Stimulated activated naive B cell treated with anti-CD40 and anti-IgM and Interleukin-4, amounts not matched to agents 10 μg/mL and 1 μg/mL and 100 μg/mL, for 72 hours (primary cell): ENCODE results near the gene HRH3.

Experiments used
- ATAC-seq, 2 donors: fragments of 150-1000 bp; cut with Tn5 transposase; replicated peaks; 2 replicates each; pipeline ENCODE4 v1.10.0; 2021; ENCODE audit warnings: moderate library complexity in 1 of 2
- DNase-seq: peaks from one replicate; pipeline ENCODE4 v3.0.0; 2021
- H3K27ac Mint-ChIP-seq: one replicate; pipeline ENCODE4 v1.8.0; 2022; ENCODE audit warnings: mild to moderate bottlenecking, mixed read lengths
- H3K27me3 Mint-ChIP-seq, 2 donors: one replicate each; pipeline ENCODE4 v1.8.0; 2022; ENCODE audit warnings: mixed read lengths in 2 of 2
- H3K36me3 Mint-ChIP-seq, 2 donors: one replicate each; pipeline ENCODE4 v1.8.0; 2022; ENCODE audit warnings: mixed read lengths in 2 of 2, mild to moderate bottlenecking in 1 of 2
- H3K4me1 Mint-ChIP-seq, 2 donors: one replicate each; pipeline ENCODE4 v1.8.0; 2022; ENCODE audit warnings: mixed read lengths in 2 of 2, mild to moderate bottlenecking in 1 of 2
- H3K4me3 Mint-ChIP-seq, 2 donors: one replicate each; pipeline ENCODE4 v1.8.0; 2022; ENCODE audit warnings: mild to moderate bottlenecking in 2 of 2, mixed read lengths in 2 of 2, moderate library complexity in 1 of 2
- H3K9me3 Mint-ChIP-seq, 2 donors: one replicate each; pipeline ENCODE4 v1.8.0; 2022; ENCODE audit warnings: mixed read lengths in 2 of 2, mild to moderate bottlenecking in 1 of 2

HRH3 gene

DNA sequence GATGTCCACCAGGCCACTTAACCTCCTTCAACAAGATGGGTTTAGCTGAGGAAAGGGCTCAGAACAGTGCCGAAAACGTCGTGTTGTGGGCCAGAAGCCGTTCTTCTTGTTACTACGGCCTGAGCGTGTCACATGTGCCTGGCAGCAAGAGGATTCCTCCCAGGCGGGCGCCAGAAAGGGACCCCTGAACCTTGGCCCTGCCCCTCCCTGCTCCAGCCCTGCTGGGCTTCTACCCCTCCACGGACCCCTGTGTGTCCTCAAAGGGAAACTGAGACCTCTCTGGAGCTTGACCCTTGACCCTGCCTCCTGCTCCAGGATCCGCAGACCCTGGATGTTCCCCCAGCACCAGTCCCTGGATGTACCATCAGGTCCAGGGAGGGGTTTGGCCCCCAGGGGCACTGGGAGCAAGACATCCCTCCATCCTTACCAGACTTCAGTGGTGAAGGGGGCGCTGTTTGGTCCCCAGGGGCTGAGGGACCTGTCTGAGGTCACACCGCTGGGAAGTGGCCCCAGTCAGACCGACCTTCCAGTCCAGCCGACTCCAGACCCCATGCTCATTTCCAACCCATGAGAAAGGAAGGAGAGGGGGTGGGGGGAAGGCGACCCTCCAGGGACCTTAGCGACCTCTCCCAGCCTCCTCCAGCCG is 10.1 kb downstream of the HRH3 start:
- DNase-seq = no peak
- peaks cover 9 to 15% of the 10 kb centered on the region in 2 donors for H3K36me3 Mint-ChIP-seq
- H3K27ac Mint-ChIP-seq = no peak overlapping the region
- no peak for ATAC-seq
- no peaks in the 10 kb centered on the region for H3K9me3 Mint-ChIP-seq
- H3K27me3 Mint-ChIP-seq = peaks cover 19 to 40% of the 10 kb centered on the region in 2 donors
- H3K4me1 Mint-ChIP-seq = no peaks in the 10 kb centered on the region
- no peak overlapping the region for H3K4me3 Mint-ChIP-seq

DNA sequence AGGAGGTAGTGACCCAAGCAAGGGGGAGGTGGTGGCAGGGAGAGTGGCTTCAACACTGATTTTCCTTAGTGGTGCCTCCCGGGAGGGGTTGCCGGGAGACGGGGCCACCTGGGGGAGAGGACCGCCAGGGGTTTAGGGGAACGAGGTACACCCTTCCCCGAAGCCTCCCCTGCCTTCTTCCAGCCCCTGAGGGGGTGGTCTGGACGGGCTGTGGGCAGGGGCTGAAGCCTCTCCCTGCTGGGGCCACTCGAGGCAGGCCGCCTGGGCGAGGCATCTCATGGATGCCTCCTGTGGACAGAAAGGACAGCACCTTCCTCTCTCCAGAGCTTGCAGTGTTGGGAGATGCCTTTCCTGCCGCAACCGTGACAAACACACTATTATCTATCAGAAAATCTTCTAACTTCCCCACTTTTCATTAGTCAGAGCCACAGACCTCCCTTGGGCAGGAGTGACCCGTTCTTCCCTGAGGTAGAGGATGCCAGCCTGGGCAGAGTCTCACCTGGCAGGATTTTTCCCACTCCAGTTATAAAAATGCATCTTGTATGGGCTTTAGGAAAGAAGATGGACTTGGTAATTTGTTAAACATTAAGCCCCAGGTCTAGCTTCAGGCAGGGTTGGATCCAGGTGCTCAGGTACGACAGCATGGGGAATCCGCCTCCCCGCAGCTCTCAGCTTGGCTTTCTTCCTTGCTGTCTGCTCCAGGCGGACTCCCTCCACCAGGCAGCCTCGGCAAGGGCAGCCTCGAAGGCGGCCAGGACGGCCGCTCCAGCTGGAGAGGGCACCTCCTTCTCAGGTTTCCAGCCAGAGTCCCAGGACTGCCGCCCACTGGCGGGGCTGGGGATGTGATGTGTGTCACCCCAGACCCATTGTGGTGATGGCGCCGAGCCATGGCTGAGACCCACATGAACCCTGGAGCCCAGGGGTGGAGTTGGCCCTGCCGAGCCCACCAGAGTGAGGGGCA is 11.0 kb downstream of the HRH3 start:
- H3K27ac Mint-ChIP-seq = no peak overlapping the region
- DNase-seq (no peak), ATAC-seq (no peak)
- peaks cover 10 to 17% of the 10 kb centered on the region in 2 donors for H3K36me3 Mint-ChIP-seq
- no peaks in the 10 kb centered on the region for H3K4me1 Mint-ChIP-seq
- H3K27me3 Mint-ChIP-seq = peaks cover 13 to 31% of the 10 kb centered on the region in 2 donors
- no peak overlapping the region for H3K4me3 Mint-ChIP-seq
- H3K9me3 Mint-ChIP-seq = no peaks in the 10 kb centered on the region

DNA sequence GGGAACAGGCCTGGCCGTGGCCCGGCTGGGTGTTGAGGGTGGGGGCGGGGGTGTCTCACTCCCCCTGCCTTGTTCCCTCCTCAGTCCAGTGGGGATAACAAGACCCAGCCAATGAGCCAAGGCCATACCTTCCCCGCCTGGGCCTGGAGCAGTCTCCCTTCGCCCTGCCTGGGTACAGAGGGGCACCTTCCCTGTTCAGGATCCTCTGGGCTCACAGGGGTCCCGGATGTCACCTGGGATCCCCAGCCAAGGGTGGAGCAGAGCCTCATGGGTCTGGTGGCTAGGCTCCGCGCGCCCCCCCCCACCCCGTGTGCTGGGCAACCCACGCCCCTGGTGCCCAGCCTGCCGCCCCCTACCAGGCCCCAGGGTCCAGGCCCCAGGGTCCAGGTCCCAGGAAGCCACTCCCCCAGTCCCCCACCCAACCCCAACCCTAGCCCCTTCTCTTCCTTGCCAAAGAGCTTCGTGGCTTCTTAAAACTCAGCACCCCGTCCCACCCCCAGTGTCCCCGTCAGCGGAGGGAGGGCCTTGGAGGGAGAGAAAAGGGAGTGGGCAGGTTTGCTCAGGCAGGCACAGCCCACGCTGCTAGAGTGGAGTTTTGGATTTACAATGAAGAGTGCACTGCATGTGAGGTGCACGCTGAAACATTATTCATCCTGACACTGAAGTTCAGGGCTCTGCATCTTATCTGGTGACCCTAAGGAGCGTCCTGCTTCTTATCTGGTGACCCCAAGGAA is 11.8 kb downstream of the HRH3 start:
- DNase-seq = no peak
- H3K27ac Mint-ChIP-seq = no peak overlapping the region
- peaks cover 3 to 6% of the 10 kb centered on the region in 2 donors for H3K4me1 Mint-ChIP-seq
- H3K9me3 Mint-ChIP-seq = no peaks in the 10 kb centered on the region
- no peak for ATAC-seq
- peaks cover 8 to 26% of the 10 kb centered on the region in 2 donors for H3K27me3 Mint-ChIP-seq
- H3K36me3 Mint-ChIP-seq = peaks cover 14 to 23% of the 10 kb centered on the region in 2 donors
- no peak overlapping the region for H3K4me3 Mint-ChIP-seq

DNA sequence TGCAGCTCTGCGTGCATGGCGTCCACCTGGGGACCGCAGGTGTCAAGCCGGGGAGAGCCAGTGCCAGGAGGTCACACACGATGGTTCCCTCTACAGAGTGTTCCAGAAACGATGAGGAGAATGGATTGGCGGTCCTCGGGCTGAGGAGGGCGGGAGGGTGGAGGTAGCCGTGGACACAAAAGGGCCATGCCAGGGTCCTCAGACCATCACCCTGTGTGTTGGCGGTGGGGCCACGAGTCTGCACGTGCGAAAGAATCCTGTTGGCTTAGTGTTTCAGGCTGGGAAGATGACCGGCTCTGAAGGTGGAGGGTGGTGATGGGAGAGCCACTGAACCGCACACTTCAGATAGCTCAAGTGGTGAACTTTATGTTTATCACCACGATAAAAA is 13.7 kb downstream of the HRH3 start:
- Mint-ChIP-seq H3K4me1 (peaks cover 15 to 25% of the 10 kb centered on the region in 2 donors), H3K36me3 (peaks cover 26 to 42% of the 10 kb centered on the region in 2 donors), H3K9me3 (no peaks in the 10 kb centered on the region), H3K27ac (no peak overlapping the region), H3K4me3 (no peak overlapping the region), H3K27me3 (peaks cover 0 to 14% of the 10 kb centered on the region in 2 donors)
- DNase-seq (no peak), ATAC-seq (no peak)

DNA sequence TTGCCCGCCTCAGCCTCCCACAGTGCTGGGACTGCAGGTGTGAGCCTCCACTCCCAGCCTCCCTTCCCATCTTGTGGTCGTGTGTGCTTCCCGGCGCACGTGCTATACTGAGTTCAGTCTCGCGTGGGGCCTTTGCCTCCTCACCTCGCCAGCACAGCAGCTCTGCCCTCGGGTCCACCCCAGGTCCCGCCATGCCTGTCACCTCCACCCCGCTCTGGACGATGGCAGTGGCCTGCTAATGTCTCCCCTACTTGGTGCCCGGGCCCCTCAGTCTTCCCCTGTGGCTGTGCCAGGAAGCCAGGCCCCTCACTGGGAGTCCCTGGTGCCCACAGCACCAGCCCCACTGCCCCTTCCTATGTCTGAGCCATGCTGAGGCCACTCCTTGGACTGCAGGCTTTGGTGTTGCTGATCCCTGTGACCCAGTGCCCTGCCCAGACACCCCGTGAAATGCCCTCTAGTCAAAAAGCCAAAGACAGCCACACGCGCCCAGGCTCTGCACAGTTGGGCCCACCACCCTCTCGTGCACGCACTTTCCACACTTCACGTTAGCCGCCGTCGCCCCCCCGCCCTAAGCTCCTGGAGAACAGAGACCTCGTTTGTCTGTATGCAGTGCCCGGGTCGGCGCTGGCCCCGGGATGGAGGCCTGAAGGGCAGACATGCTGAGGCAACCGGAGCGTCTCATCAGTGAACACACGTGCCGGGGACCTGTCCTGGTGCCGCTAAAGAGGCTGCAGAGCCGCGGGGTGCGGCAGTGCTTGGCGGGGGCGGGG is 14.3 kb downstream of the HRH3 start:
- Mint-ChIP-seq H3K4me3 (no peak overlapping the region), H3K36me3 (peaks cover 31 to 46% of the 10 kb centered on the region in 2 donors), H3K27ac (no peak overlapping the region)

DNA sequence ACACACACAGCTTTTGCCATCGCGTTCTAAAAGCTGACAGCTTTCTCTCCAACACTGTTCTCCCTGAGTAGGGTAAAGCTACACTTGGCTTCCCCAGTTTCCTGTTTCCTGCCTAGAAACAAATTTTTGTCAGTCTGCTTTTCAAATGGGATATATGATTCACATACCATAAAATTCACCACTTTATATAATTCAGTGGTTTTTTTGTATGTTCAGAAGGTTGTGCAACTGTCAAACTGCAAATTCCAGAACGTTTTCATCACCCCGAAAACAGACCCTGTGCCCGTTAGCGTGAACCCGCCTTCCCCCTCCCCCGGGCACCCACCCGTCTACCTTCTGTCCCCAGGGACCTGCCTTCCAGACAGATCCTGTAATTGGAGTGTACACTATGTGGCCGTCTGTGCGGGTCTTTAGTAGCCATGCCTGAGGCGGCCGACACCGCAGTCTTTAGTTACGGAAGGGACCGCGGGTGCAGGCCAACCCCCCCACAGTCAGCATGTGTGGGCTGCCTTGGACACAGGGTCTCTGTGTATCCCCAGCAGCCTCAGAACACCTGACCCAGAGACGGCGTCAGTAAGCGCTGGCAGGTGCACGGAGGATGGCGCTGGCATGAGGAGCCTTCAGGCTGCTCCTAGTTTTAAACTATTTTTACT is 16.6 kb downstream of the HRH3 start:
- Mint-ChIP-seq H3K4me1 (peaks cover 22 to 34% of the 10 kb centered on the region in 2 donors), H3K27ac (no peak overlapping the region), H3K9me3 (no peaks in the 10 kb centered on the region), H3K4me3 (no peak overlapping the region), H3K27me3 (no peaks in the 10 kb centered on the region), H3K36me3 (peaks cover 49 to 65% of the 10 kb centered on the region in 2 donors)
- no peak for ATAC-seq
- DNase-seq = no peak

More for the DNA sequence above, 14.3 kb downstream of the HRH3 start:
- H3K9me3 Mint-ChIP-seq = no peaks in the 10 kb centered on the region
- DNase-seq (no peak), ATAC-seq (no peak)
- H3K4me1 Mint-ChIP-seq = peaks cover 19 to 31% of the 10 kb centered on the region in 2 donors
- peaks cover 0 to 10% of the 10 kb centered on the region in 2 donors for H3K27me3 Mint-ChIP-seq

DNA sequence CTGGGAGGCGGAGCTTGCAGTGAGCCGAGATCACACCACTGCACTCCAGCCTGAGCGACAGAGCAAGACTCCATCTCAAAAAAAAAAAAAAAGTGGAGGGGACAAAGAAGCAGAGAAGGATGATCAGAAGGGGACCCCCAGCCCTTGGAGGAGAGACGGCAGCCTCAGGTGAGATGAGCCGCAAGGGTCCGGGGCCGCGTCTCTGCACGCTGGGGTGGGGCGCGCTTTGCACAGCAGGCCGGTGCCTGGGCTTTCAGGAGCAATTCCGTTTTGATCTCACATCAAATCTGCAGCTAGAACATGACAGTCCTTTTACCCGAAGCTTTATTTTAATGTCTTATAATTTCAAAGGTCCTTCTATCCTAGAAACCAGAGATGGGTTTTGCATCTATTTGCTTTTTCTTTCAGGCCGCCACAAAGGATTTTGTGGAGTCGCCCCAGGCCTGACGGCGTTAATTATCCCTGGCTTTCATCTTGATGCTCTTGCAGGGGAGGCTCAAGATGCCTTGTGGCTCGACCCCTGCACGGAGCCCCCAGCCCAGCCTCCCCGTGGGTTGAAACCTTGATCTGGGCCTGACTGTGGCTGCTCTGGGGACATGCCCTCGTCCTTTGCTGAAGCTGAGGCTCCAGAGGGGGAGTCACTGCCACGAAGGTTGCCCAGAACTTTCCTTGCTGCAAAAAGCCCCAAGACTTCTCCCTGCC is 17.3 kb downstream of the HRH3 start:
- no peaks in the 10 kb centered on the region for H3K27me3 Mint-ChIP-seq
- no peak overlapping the region for H3K4me3 Mint-ChIP-seq
- H3K27ac Mint-ChIP-seq = no peak overlapping the region
- DNase-seq (no peak), ATAC-seq (no peak)
- peaks cover 54 to 71% of the 10 kb centered on the region in 2 donors for H3K36me3 Mint-ChIP-seq
- peaks cover 22 to 34% of the 10 kb centered on the region in 2 donors for H3K4me1 Mint-ChIP-seq
- H3K9me3 Mint-ChIP-seq = no peaks in the 10 kb centered on the region

DNA sequence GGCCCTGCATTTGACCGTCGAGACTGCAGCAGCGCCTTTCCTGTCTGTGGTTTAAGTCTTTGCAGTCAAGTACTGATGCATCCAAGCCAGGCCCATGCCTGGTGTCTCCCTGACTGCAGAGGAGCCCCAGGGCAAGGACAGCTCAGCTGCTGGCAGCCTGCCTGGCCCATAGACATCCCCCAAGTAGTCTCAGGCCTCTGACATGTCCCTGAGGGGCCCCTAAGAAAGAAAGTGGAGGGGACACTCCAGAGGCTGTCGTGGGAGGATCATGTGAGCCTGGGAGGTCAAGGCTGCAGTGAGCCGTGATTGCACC is 18.0 kb downstream of the HRH3 start:
- Mint-ChIP-seq H3K9me3 (no peaks in the 10 kb centered on the region), H3K36me3 (peaks cover 54 to 71% of the 10 kb centered on the region in 2 donors), H3K4me3 (peak overlapping the region in 1 of 2 donors; percentile 26), H3K27me3 (no peaks in the 10 kb centered on the region), H3K4me1 (peaks cover 22 to 34% of the 10 kb centered on the region in 2 donors), H3K27ac (no peak overlapping the region)
- ATAC-seq (peak; percentile 25 to 46), DNase-seq (no peak)

DNA sequence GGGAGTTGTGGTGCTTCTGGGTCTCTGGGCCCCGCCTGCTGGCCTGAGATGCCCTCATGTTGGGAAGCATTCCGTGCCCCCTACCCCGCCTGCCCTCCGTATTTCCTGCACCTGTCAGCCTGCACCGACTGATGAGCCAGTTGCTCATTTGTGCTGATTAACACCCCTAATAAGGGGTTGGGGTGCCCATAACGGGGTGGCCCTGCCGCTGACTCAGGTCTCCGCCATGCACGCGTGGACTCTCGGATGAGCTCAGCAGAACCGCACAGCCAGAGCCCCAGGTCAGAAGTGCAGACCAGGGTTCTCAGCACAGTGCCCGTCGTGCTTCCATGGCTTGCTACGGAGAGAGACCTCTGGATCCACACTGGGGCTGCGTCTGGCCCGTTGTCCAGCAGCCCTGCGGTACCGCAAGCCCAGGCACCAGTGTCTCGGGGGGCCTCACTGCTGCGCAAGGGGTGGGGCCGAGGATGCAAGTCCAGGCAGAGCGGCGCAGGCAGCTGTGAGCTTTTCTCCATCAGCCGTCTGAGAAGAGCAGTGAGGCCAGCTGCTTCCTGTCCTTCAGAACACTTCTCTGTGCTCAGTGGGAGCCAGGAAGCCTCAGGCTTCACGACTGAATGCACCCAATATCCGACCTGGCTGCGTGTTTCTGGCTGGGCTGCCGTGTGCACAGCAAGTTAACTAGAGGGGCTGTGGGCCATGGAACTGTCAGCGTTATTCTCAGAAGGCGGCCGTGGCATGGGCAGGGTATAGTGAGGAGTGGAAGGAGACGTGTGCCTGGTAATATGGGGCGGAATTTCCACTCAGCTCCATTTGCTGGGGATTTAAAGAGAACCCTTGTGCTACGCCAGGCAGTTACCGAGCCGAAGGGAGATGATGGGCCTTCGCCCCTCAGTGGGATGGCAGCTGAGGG is 18.6 kb downstream of the HRH3 start:
- Mint-ChIP-seq H3K27me3 (no peaks in the 10 kb centered on the region), H3K36me3 (peaks cover 53 to 70% of the 10 kb centered on the region in 2 donors), H3K9me3 (no peaks in the 10 kb centered on the region), H3K27ac (peak overlapping the region; percentile 52), H3K4me3 (peak overlapping the region; percentile 17 to 49), H3K4me1 (peaks cover 22 to 34% of the 10 kb centered on the region in 2 donors)
- no peak for DNase-seq
- ATAC-seq = peak; percentile 86 to 88

DNA sequence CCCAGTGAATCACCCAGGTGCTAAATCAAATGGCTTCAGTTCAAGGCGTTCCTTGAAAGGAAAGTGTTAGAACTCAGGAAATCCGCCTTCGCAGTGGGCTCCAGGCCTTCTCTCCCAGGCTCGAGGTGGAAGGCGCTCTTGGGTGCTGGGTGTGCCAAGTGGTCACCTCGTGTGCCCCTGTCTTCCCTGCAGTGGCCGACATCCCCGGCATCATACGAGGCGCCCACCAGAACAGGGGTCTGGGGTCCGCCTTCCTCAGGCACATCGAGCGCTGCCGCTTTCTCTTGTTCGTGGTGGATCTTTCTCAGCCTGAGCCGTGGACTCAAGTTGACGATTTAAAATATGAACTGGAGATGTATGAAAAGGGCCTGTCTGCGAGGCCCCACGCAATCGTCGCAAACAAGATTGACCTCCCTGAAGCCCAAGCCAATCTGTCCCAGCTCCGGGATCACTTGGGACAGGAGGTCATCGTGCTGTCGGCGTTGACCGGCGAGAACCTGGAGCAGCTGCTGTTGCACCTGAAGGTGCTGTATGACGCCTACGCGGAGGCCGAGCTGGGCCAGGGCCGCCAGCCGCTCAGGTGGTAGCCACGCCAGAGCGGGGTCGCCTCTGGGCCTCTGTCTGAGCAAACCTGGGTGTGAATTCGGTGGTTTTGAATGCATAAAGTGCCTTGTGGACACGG is 19.4 kb downstream of the HRH3 start:
- H3K27ac Mint-ChIP-seq = no peak overlapping the region
- DNase-seq = no peak
- peaks cover 47 to 65% of the 10 kb centered on the region in 2 donors for H3K36me3 Mint-ChIP-seq
- no peak overlapping the region for H3K4me3 Mint-ChIP-seq
- H3K9me3 Mint-ChIP-seq = no peaks in the 10 kb centered on the region
- H3K4me1 Mint-ChIP-seq = peaks cover 22 to 34% of the 10 kb centered on the region in 2 donors
- H3K27me3 Mint-ChIP-seq = no peaks in the 10 kb centered on the region
- ATAC-seq = no peak

DNA sequence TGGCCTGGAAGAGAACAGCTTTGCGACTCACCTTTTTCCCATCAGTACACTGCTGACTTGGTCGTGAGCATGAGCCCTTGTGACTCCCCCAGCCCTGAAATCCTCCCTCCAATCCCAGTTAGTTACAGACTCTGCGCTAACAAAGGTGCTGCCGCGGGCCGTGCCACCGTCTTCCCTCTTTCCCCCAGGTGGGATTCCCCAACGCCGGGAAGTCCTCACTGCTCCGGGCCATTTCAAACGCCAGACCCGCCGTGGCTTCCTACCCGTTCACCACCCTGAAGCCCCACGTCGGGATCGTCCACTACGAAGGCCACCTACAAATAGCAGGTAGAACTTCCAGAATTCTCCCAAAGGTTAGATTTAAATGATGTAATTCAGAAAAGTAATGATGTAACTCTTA is 21.1 kb downstream of the HRH3 start:
- Mint-ChIP-seq H3K9me3 (no peaks in the 10 kb centered on the region), H3K4me1 (peaks cover 22 to 34% of the 10 kb centered on the region in 2 donors), H3K27ac (no peak overlapping the region), H3K36me3 (peaks cover 51 to 62% of the 10 kb centered on the region in 2 donors), H3K27me3 (no peaks in the 10 kb centered on the region), H3K4me3 (no peak overlapping the region)
- ATAC-seq = no peak
- DNase-seq = no peak

DNA sequence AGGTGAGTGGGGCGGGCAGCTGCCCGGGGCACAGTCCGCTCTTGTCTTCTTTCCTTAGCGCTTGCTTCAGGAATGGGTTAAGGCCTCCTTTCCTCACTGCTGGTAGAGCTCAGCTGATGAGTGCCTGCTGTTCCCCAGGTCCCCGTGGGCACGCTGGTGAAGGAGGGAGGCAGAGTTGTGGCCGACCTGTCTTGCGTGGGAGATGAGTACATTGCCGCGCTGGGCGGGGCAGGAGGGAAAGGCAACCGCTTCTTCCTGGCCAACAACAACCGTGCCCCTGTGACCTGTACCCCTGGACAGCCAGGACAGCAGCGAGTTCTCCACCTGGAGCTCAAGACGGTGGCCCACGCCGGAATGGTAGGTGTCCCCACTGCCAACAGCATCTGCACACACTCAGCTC is 21.6 kb downstream of the HRH3 start:
- no peak overlapping the region for H3K4me3 Mint-ChIP-seq
- no peak overlapping the region for H3K27ac Mint-ChIP-seq
- no peaks in the 10 kb centered on the region for H3K9me3 Mint-ChIP-seq
- peaks cover 20 to 31% of the 10 kb centered on the region in 2 donors for H3K4me1 Mint-ChIP-seq
- H3K27me3 Mint-ChIP-seq = no peaks in the 10 kb centered on the region
- no peak for DNase-seq
- no peak for ATAC-seq
- H3K36me3 Mint-ChIP-seq = peaks cover 49 to 61% of the 10 kb centered on the region in 2 donors
